Sciatic nerve (tissue), 2 donors: ENCODE results near the gene CCDC86. TPM values are rescaled to one million over a fixed set of nuclear protein-coding genes. Genes with fewer than 3 reads are reported as not detected.
"Not testable (repeated sequence)": the region's sequence is repeated elsewhere in the genome, so short reads cannot be mapped to it uniquely, and the experiment has no call there.

Experiments
- ATAC-seq: fragments of 200-7000 bp; cut with Tn5 transposase; one replicate; pipeline ENCODE4 v1.9.1; 2020; ENCODE audit warnings: mild to moderate bottlenecking, moderate library complexity
- DNase-seq: peaks from one replicate; pipeline ENCODE4 v3.0.0-alpha.2; 2020; ENCODE audit warnings: low spot score
- intact Hi-C: fragments of 100-400 bp; cut with DNase I; formaldehyde crosslinking; loops from one replicate; pipeline ENCODE4 v1.14.2; 2022
- total RNA-seq: library from RNA; stranded (reverse); fragmentation: NEBNext Ultra II Directional; extraction: Animal tissue kit (Norgen Biotek cat#: 25700); gene quantifications from one replicate; pipeline ENCODE4 v1.2.1, GENCODE V29; 2021
- donor health status: DM: no; HTN: no; CAD: no.
- donor health status: DM: no; HTN: no; CAD: no.

Gene CCDC86
- 16.5 TPM for total RNA-seq

- ATAC-seq (peak; percentile 97), DNase-seq (peak; percentile 98)
- intact Hi-C loops: no loop called here
These were observed at the start of gene CCDC86 for GRCh38 chr11:60841797-60842667. TSS of gene CCDC86 (plus strand) at chr11:60842113. CDS start at chr11:60842125, 12 bp downstream.

GRCh38 chr11:60792521-60792920 lies 49.4 kb upstream of the CCDC86 start:
- intact Hi-C loops: no loop called here
- ATAC-seq (no peak), DNase-seq (no peak)

- DNase-seq (no peak), ATAC-seq (no peak)
- intact Hi-C loops: no loop called here
These were observed 46.6 kb upstream of the CCDC86 start for GRCh38 chr11:60795291-60795690.

GRCh38 chr11:60797846-60798630 lies 43.9 kb upstream of the CCDC86 start:
- no peak for DNase-seq
- intact Hi-C loops: no loop called here
- no peak for ATAC-seq

- no peak for ATAC-seq
These were observed 43.3 kb upstream of the CCDC86 start for GRCh38 chr11:60798631-60799030.

GRCh38 chr11:60801194-60801593 lies 40.7 kb upstream of the CCDC86 start:
- DNase-seq (no peak), ATAC-seq (no peak)
- intact Hi-C loops: no loop called here

More at GRCh38 chr11:60798631-60799030, 43.3 kb upstream of the CCDC86 start:
- no peak for DNase-seq
- intact Hi-C loops: no loop called here

GRCh38 chr11:60803273-60803936 lies 38.5 kb upstream of the CCDC86 start:
- intact Hi-C loops: no loop called here
- ATAC-seq: no peak
- no peak for DNase-seq

GRCh38 chr11:60809249-60809648 lies 32.7 kb upstream of the CCDC86 start:
- intact Hi-C loops: no loop called here
- ATAC-seq (no peak), DNase-seq (no peak)

- DNase-seq (no peak), ATAC-seq (no peak)
- intact Hi-C loops: no loop called here
These were observed 32.2 kb upstream of the CCDC86 start for GRCh38 chr11:60809691-60810090.

- intact Hi-C loops: no loop called here
- ATAC-seq: no peak
- no peak for DNase-seq
These were observed 31.8 kb upstream of the CCDC86 start for GRCh38 chr11:60810151-60810550.

GRCh38 chr11:60810569-60810968 lies 31.3 kb upstream of the CCDC86 start:
- intact Hi-C loops: no loop called here
- DNase-seq (no peak), ATAC-seq (no peak)

- no peak for ATAC-seq
- DNase-seq: no peak
- intact Hi-C loops: no loop called here
These were observed 28.6 kb upstream of the CCDC86 start for GRCh38 chr11:60813324-60813723.

- no peak for DNase-seq
- intact Hi-C loops: no loop called here
- ATAC-seq: no peak
These were observed 27.8 kb upstream of the CCDC86 start for GRCh38 chr11:60814112-60814511.

GRCh38 chr11:60816590-60817157 lies 25.2 kb upstream of the CCDC86 start:
- DNase-seq (no peak), ATAC-seq (no peak)
- intact Hi-C loops: no loop called here

GRCh38 chr11:60818057-60818456 lies 23.9 kb upstream of the CCDC86 start:
- no peak for DNase-seq
- intact Hi-C loops: no loop called here
- ATAC-seq: no peak

GRCh38 chr11:60821827-60822599 lies 19.9 kb upstream of the CCDC86 start:
- DNase-seq (no peak), ATAC-seq (no peak)
- intact Hi-C loops: no loop called here

- ATAC-seq, DNase-seq, intact Hi-C loops: not testable (repeated sequence)
These were observed 18.1 kb upstream of the CCDC86 start for GRCh38 chr11:60823745-60824306.

- intact Hi-C loops: no loop called here
- no peak for ATAC-seq
- no peak for DNase-seq
These were observed 16.8 kb upstream of the CCDC86 start for GRCh38 chr11:60825118-60825517.
